NCI-H1105 treated with DMSO at 0.1 percent for 48 hours (cell line): Measurements from ENCODE around the gene PMM2.
"Not testable (repeated sequence)": the region's sequence is repeated elsewhere in the genome, so short reads cannot be mapped to it uniquely, and the experiment has no call there.

Source experiments
- DNase-seq: peaks from one replicate; lab custom pipeline; 2025; lab: John Stamatoyannopoulos, UW

Gene PMM2

GRCh38 chr16:8782673-8783072 lies 15.0 kb upstream of the PMM2 start:
- DNase-seq: no peak

GRCh38 chr16:8785408-8785807 lies 12.2 kb upstream of the PMM2 start:
- DNase-seq: no peak

- not testable (repeated sequence) for DNase-seq
These were observed 11.3 kb upstream of the PMM2 start for GRCh38 chr16:8786316-8786715.

GRCh38 chr16:8788578-8789172 lies 9.0 kb upstream of the PMM2 start:
- DNase-seq: no peak

- DNase-seq: no peak
These were observed 2.5 kb upstream of the PMM2 start for GRCh38 chr16:8795091-8795490.

- DNase-seq: no peak
These were observed 1.8 kb upstream of the PMM2 start for GRCh38 chr16:8795818-8796217.

GRCh38 chr16:8796469-8797363 lies 923 bp upstream of the PMM2 start:
- no peak for DNase-seq

GRCh38 chr16:8798174-8798527 lies 512 bp downstream of the PMM2 start:
- DNase-seq: no peak

- DNase-seq: no peak
These were observed 1.0 kb downstream of the PMM2 start for GRCh38 chr16:8798535-8799157.

- no peak for DNase-seq
These were observed 4.1 kb downstream of the PMM2 start for GRCh38 chr16:8801701-8802100.

- not testable (repeated sequence) for DNase-seq
These were observed 6.1 kb downstream of the PMM2 start for GRCh38 chr16:8803733-8804132.

- DNase-seq: no peak
These were observed 6.7 kb downstream of the PMM2 start for GRCh38 chr16:8804313-8804712.

GRCh38 chr16:8806272-8806983 lies 8.8 kb downstream of the PMM2 start:
- DNase-seq: no peak

GRCh38 chr16:8807189-8807588 lies 9.6 kb downstream of the PMM2 start:
- no peak for DNase-seq

GRCh38 chr16:8808009-8808408 lies 10.4 kb downstream of the PMM2 start:
- no peak for DNase-seq

GRCh38 chr16:8808613-8809353 lies 11.1 kb downstream of the PMM2 start:
- DNase-seq: no peak

GRCh38 chr16:8812162-8812843 lies 14.7 kb downstream of the PMM2 start:
- DNase-seq: no peak

- no peak for DNase-seq
These were observed 16.6 kb downstream of the PMM2 start for GRCh38 chr16:8814095-8814806.

GRCh38 chr16:8816967-8817655 lies 19.5 kb downstream of the PMM2 start:
- DNase-seq: no peak
